HL-60 (cell line): ENCODE results near the gene CGA.
A peak's percentile ranks its signal among the peaks of the same experiment; 100 is the strongest.

Source experiments
- DNase-seq, 2 experiments: peaks; one replicate each; pipeline ENCODE4 v3.0.0-alpha.2; 2010 to 2020; ENCODE audit warnings: low read depth in 1 of 2, low spot score in 1 of 2
- H3K27ac ChIP-seq: fragments of 250-450 bp; sonication (Bioruptor Pico); replicated peaks from 2 replicates; pipeline ENCODE4 v1.5.1; 2020; ENCODE audit warnings: mild to moderate bottlenecking, moderate library complexity
- H3K27me3 ChIP-seq: fragments of 250-450 bp; sonication (Bioruptor Pico); 2 replicates; pipeline ENCODE4 v1.5.1; 2021; ENCODE audit warnings: mild to moderate bottlenecking, moderate library complexity; ENCODE audit not compliant: insufficient read depth, poor library complexity, severe bottlenecking
- H3K4me3 ChIP-seq: replicated peaks from 2 replicates; pipeline ENCODE4 v1.5.1; 2011; ENCODE audit warnings: mild to moderate bottlenecking, control low read depth, low read length; ENCODE audit not compliant: insufficient read depth
- GABPA ChIP-seq: IDR thresholded peaks from 2 replicates; pipeline ENCODE4 v1.6.1; 2012; ENCODE audit warnings: low read depth
- POLR2AphosphoS5 ChIP-seq: IDR thresholded peaks from 2 replicates; pipeline ENCODE4 v1.6.1; 2012; ENCODE audit warnings: low read depth
- SPI1 ChIP-seq: IDR thresholded peaks from 2 replicates; pipeline ENCODE4 v1.6.1; 2012; ENCODE audit warnings: low read depth, mild to moderate bottlenecking, borderline replicate concordance
- TF ChIP-seq, protein P1 (sequence below): IDR thresholded peaks from 2 replicates; pipeline ENCODE4 v1.6.1; 2012; ENCODE audit warnings: low read depth; ENCODE audit not compliant: insufficient replicate concordance
- TF ChIP-seq, protein P2 (sequence below): IDR thresholded peaks from one replicate; pipeline ENCODE4 v1.5.1; 2011; ENCODE audit warnings: low read length, control low read depth, inconsistent platforms; ENCODE audit not compliant: insufficient read depth

Gene CGA

DNA sequence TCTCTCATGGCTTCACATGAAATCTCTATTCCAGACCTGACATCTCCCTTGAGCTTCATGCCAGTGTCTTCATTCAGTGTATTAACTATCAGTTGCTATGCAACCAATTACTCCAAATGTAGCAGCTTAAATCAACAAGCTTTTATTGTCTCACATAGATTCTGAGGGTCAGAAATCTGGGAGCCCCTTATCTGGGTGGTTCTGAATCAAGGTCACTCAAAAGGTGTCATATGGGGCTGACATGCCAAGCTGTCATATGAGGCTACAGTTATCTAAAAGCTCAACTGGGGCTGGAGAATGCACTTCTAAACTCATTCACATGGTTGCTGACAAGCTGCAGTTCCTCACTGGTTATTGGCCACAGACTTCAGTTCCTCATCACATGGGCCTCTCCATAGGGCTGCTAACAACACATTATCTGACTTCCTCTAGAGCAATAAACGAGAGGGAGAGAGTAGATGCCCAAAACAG, 7.3 kb upstream of the CGA start:
- no peak overlapping the region for H3K4me3 ChIP-seq
- H3K27ac ChIP-seq = no peak overlapping the region
- peak in 1 of 2 experiments; percentile 58 for DNase-seq
- peaks cover 4% of the 10 kb centered on the region for H3K27me3 ChIP-seq
- TF ChIP-seq, protein P1, sequence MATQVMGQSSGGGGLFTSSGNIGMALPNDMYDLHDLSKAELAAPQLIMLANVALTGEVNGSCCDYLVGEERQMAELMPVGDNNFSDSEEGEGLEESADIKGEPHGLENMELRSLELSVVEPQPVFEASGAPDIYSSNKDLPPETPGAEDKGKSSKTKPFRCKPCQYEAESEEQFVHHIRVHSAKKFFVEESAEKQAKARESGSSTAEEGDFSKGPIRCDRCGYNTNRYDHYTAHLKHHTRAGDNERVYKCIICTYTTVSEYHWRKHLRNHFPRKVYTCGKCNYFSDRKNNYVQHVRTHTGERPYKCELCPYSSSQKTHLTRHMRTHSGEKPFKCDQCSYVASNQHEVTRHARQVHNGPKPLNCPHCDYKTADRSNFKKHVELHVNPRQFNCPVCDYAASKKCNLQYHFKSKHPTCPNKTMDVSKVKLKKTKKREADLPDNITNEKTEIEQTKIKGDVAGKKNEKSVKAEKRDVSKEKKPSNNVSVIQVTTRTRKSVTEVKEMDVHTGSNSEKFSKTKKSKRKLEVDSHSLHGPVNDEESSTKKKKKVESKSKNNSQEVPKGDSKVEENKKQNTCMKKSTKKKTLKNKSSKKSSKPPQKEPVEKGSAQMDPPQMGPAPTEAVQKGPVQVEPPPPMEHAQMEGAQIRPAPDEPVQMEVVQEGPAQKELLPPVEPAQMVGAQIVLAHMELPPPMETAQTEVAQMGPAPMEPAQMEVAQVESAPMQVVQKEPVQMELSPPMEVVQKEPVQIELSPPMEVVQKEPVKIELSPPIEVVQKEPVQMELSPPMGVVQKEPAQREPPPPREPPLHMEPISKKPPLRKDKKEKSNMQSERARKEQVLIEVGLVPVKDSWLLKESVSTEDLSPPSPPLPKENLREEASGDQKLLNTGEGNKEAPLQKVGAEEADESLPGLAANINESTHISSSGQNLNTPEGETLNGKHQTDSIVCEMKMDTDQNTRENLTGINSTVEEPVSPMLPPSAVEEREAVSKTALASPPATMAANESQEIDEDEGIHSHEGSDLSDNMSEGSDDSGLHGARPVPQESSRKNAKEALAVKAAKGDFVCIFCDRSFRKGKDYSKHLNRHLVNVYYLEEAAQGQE = no peak
- TF ChIP-seq POLR2AphosphoS5 (no peak), SPI1 (peak; percentile 85), GABPA (no peak)
- TF ChIP-seq, protein P2, sequence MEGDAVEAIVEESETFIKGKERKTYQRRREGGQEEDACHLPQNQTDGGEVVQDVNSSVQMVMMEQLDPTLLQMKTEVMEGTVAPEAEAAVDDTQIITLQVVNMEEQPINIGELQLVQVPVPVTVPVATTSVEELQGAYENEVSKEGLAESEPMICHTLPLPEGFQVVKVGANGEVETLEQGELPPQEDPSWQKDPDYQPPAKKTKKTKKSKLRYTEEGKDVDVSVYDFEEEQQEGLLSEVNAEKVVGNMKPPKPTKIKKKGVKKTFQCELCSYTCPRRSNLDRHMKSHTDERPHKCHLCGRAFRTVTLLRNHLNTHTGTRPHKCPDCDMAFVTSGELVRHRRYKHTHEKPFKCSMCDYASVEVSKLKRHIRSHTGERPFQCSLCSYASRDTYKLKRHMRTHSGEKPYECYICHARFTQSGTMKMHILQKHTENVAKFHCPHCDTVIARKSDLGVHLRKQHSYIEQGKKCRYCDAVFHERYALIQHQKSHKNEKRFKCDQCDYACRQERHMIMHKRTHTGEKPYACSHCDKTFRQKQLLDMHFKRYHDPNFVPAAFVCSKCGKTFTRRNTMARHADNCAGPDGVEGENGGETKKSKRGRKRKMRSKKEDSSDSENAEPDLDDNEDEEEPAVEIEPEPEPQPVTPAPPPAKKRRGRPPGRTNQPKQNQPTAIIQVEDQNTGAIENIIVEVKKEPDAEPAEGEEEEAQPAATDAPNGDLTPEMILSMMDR = no peak

DNA sequence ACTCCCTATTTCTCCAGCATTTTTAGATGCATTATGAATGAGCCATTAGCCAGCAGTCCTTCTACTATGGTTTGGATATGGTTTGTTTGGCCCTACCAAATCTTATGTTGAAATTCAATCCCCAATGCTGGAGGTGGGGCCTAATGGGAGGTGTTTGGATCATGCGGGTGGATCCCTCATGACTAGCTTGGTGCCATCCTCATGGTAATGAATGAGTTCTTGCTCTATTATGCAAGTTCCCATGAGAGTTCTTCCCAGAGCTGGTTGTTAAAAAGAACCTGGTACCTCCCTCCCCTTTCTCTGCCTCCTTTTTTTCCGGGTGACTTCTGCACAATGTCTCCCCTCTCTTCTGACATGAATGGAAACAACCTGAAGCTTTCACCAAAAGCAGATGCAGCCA, 6.2 kb upstream of the CGA start:
- TF ChIP-seq SPI1 (no peak), POLR2AphosphoS5 (no peak)
- TF ChIP-seq, protein P2 = no peak
- Histone ChIP-seq H3K27me3 (peaks cover 4% of the 10 kb centered on the region), H3K4me3 (no peak overlapping the region), H3K27ac (no peak overlapping the region)
- no peak for DNase-seq

DNA sequence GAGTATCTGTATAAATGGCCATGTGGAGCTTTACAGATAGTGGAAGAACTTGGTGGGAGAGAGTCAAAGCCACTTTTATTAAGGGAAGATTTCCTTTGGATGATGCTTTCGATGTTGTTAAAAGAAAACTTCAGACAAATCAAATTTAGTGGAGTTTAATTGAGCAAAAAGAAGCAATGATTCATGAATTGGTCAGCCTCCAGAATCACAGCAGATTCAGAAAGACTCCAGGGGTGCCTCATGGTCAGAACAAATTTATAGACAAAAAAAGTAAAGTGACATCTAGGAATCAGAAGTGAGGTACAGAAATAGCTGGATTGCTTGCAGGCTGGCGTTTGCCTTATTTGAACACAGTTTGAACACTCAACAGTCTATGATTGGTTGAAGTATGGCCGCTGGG, 5.3 kb upstream of the CGA start:
- H3K27me3 ChIP-seq = peaks cover 4% of the 10 kb centered on the region
- H3K4me3 ChIP-seq = no peak overlapping the region
- TF ChIP-seq, protein P1 = no peak
- TF ChIP-seq, protein P2 = no peak
- TF ChIP-seq POLR2AphosphoS5 (no peak), GABPA (no peak), SPI1 (no peak)
- no peak for DNase-seq
- H3K27ac ChIP-seq = no peak overlapping the region

DNA sequence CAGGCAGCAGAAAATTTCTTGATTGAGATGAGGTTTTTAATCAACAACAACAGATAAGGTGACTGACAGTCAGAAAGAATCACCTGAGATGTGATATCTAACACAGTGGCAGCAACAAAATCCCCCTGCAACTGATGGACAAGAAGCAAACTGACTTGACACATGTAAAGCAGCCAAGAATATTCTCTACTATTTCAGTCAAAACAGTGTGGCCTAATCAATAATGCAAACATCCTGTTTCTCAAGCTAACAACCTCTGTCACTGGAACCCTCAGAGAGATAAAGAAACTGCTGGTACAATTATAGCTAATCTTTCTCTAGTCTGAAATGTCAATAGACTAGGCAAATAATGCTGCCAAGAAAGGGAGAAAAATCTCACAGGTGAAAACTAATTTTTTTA, 4.6 kb upstream of the CGA start:
- H3K27ac ChIP-seq = no peak overlapping the region
- no peak for DNase-seq
- no peak for TF ChIP-seq SPI1
- TF ChIP-seq, protein P2 = no peak
- no peak for TF ChIP-seq POLR2AphosphoS5
- TF ChIP-seq, protein P1 = no peak
- TF ChIP-seq GABPA = no peak
- H3K4me3 ChIP-seq = no peak overlapping the region
- H3K27me3 ChIP-seq = peaks cover 5% of the 10 kb centered on the region
